ENCODE measurements around the gene ELP5. TPM values are rescaled to one million over a fixed set of nuclear protein-coding genes. Genes with fewer than 3 reads are reported as not detected.
A peak's percentile ranks its signal among the peaks of the same experiment; 100 is the strongest.

The ELP5 gene
- total RNA-seq, 2 experiments from 2014 or later: 84.6 to 97.3 TPM

DNA sequence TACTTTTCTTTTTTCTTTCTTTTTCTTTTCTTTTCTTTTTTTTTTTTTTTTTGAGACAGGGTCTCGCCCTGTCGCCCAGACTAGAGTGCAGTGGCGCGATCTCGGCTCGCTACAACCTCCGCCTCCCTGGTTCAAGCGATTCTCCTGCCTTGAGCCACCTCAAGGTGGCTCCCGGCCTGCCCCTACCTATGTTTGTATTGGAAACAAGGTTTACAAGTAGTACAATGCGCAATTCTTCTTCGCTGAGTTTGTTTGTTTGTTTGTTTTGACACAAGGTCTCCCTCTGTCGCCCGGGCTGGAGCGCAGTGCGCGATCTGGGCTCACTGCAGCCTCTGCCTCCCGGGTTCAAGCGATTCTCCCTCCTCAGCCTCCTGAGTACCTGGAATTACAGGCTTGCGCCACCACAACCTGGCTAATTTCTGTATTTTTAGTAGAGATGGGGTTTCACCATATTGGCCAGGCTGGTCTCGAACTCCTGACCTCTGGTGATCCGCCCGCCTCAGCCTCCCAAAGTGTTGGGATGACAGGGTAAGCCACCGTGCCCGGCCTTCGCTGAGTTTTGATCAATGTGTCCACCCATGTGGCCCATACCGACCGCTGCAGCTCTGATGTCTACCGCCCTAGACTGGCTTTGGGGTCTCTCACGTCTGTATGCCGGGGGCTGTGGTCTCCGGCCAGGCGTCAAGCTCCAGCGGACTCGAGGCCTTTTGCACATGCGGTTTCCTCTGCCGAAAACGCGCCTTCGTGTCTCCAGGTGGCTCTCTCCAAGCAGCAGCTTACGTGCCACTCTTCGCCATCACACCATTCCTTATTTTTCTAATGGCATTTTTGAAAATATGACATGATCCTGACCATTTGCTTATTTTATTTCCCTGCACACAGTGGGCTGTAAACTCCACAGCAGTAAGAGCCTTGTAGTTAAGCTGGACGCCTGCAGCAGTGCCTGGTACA is 43.5 kb downstream of the ELP5 start:
- Histone ChIP-seq H3K79me2 (ENCODE audit: insufficient read depth, low read depth, low read length) (no peaks in the 10 kb centered on the region), H3K9me2 (ENCODE audit: insufficient read depth, low read length) (no peaks in the 10 kb centered on the region), H3K36me3 (ENCODE audit: insufficient read depth, low read length) (no peaks in the 10 kb centered on the region), H3K4me1 (ENCODE audit: insufficient read depth, low read length, poor library complexity, severe bottlenecking) (peaks cover 35% of the 10 kb centered on the region), H3K9me3 (ENCODE audit: low read length) (no peaks in the 10 kb centered on the region), H4K20me1 (ENCODE audit: insufficient read depth, low read length) (no peaks in the 10 kb centered on the region), H2AFZ (ENCODE audit: low read length) (peak overlapping the region; percentile 66), H3K4me2 (ENCODE audit: low read length) (peak overlapping the region; percentile 78), H3K4me3 (ENCODE audit: low read depth, low read length, poor library complexity, severe bottlenecking) (peak overlapping the region; percentile 70), H3K27ac (ENCODE audit: low read depth, low read length, poor library complexity, severe bottlenecking) (peak overlapping the region; percentile 66)
- ChIA-PET POLR2A (interaction anchor here (1.5 kb wide), 1 partner anchor 10 kb away, joined by 7 read pairs; no protein-coding TSS in a partner anchor), CTCF (ENCODE audit: unreplicated experiment) (interaction anchor here (0.6 to 1.2 kb wide), 2 partner anchors 27 to 34 kb away, joined by 3 read pairs; no protein-coding TSS in a partner anchor)
- TF ChIP-seq EZH2phosphoT487 (IDR thresholded peaks at IDR 0.05; ENCODE audit: borderline replicate concordance, low read depth, low read length): no peak
- TF ChIP-seq, protein P1, sequence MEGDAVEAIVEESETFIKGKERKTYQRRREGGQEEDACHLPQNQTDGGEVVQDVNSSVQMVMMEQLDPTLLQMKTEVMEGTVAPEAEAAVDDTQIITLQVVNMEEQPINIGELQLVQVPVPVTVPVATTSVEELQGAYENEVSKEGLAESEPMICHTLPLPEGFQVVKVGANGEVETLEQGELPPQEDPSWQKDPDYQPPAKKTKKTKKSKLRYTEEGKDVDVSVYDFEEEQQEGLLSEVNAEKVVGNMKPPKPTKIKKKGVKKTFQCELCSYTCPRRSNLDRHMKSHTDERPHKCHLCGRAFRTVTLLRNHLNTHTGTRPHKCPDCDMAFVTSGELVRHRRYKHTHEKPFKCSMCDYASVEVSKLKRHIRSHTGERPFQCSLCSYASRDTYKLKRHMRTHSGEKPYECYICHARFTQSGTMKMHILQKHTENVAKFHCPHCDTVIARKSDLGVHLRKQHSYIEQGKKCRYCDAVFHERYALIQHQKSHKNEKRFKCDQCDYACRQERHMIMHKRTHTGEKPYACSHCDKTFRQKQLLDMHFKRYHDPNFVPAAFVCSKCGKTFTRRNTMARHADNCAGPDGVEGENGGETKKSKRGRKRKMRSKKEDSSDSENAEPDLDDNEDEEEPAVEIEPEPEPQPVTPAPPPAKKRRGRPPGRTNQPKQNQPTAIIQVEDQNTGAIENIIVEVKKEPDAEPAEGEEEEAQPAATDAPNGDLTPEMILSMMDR (conservative IDR thresholded peaks at IDR 0.05; ENCODE audit: low read length): peak; percentile 50
- intact Hi-C loops (cut with micrococcal nuclease; ENCODE audit: unreplicated experiment): loop anchor here (1.0 to 5.0 kb wide), 3 partner anchors 15 to 248 kb away; no protein-coding TSS in a partner anchor
- BruUV-seq (replicated peaks): no TSS peak
- DNase-seq (ENCODE audit: low spot score): peak; percentile 49

- H2AFZ ChIP-seq (ENCODE audit: low read length): peak overlapping the region; percentile 66
- intact Hi-C loops (cut with micrococcal nuclease; ENCODE audit: unreplicated experiment): loop anchor here (1.0 to 5.0 kb wide), 3 partner anchors 16 to 249 kb away; no protein-coding TSS in a partner anchor
- CTCF ChIA-PET (ENCODE audit: unreplicated experiment): interaction anchor here (0.6 to 1.2 kb wide), 4 partner anchors 10 to 34 kb away, joined by 3 to 4 read pairs (median 3); partner anchors contain the start of gene SLC2A4
- no peaks in the 10 kb centered on the region for H3K36me3 ChIP-seq (ENCODE audit: insufficient read depth, low read length)
- no TSS peak for BruUV-seq (replicated peaks)
- no peaks in the 10 kb centered on the region for H3K79me2 ChIP-seq (ENCODE audit: insufficient read depth, low read depth, low read length)
- H3K4me3 ChIP-seq (ENCODE audit: low read depth, low read length, poor library complexity, severe bottlenecking): peak overlapping the region; percentile 70
- H3K9me3 ChIP-seq (ENCODE audit: low read length): no peaks in the 10 kb centered on the region
- no peak overlapping the region for H3K27ac ChIP-seq (ENCODE audit: low read depth, low read length, poor library complexity, severe bottlenecking)
- peak; percentile 76 for DNase-seq (ENCODE audit: low spot score)
- no peaks in the 10 kb centered on the region for H4K20me1 ChIP-seq (ENCODE audit: insufficient read depth, low read length)
- TF ChIP-seq, protein P1 (conservative IDR thresholded peaks at IDR 0.05; ENCODE audit: low read length): peak; percentile 96
- TF ChIP-seq EZH2phosphoT487 (IDR thresholded peaks at IDR 0.05; ENCODE audit: borderline replicate concordance, low read depth, low read length): no peak
- peaks cover 35% of the 10 kb centered on the region for H3K4me1 ChIP-seq (ENCODE audit: insufficient read depth, low read length, poor library complexity, severe bottlenecking)
- POLR2A ChIA-PET: interaction anchor here (0.6 to 1.5 kb wide), 4 partner anchors 9 to 102 kb away, joined by 4 to 7 read pairs (median 6); partner anchors contain the start of gene ACAP1
- H3K4me2 ChIP-seq (ENCODE audit: low read length): peak overlapping the region; percentile 78
- H3K9me2 ChIP-seq (ENCODE audit: insufficient read depth, low read length): no peaks in the 10 kb centered on the region
Measured at GRCh38 chr17:7296189-7296861, 44.3 kb downstream of the ELP5 start.

Data from OCI-LY7 (cell line).